Measurements from ENCODE around the gene ZNF526.

GRCh38 chr19:42232435-42232834, 12.3 kb downstream of the ZNF526 start:
- TF ChIP-seq CTCF (conservative IDR thresholded peaks at IDR 0.05; ENCODE audit: low read depth, low read length): no peak
- TF ChIP-seq EZH2phosphoT487 (IDR thresholded peaks at IDR 0.05; ENCODE audit: borderline replicate concordance, low read length): no peak
